OCI-M2 (cell line): ENCODE measurements around the gene MARVELD3.

ENCODE experiments used
- DNase-seq: peaks from one replicate; lab custom pipeline; 2025; ENCODE audit not compliant: unreplicated experiment; lab: John Stamatoyannopoulos, UW

The MARVELD3 gene

DNA sequence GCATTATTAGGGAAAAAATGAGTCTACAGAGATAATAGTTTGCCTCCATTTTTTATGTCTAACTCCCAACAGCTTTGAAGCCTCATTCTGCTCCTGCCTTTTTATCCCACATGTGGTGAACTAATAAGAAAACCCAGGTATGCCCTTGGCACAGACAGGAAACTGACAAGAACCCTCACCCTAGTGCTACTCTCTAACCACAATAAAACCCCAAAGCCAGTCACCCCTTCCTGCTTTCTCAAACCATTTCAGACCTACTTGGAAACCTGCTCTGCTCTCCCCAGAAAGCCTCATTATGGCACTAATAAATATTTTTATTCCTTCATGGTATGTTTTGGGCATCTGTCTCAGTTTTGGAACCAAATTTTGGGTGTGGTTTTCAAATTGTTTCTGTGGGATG, 3.9 kb upstream of the MARVELD3 start:
- no peak for DNase-seq

DNA sequence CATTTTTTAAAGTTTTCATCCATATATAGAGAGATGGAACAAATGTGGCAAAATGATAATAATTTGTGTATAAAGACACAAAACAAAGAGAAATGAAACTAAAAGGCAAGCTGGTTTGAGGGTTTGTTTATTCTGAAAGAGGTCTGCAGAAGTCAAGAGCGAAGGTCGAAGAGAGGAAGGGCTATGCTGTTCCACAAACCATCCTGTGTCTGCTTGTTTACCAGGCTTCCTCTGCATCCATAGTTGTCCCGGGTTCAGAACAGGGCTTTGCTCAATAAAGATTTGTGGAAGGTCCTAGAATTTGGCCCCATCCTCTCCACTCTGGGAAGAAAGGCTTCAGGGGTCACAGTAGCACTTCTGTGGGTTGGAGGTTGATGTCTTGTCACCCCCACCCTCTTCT, 2.4 kb upstream of the MARVELD3 start:
- no peak for DNase-seq

DNA sequence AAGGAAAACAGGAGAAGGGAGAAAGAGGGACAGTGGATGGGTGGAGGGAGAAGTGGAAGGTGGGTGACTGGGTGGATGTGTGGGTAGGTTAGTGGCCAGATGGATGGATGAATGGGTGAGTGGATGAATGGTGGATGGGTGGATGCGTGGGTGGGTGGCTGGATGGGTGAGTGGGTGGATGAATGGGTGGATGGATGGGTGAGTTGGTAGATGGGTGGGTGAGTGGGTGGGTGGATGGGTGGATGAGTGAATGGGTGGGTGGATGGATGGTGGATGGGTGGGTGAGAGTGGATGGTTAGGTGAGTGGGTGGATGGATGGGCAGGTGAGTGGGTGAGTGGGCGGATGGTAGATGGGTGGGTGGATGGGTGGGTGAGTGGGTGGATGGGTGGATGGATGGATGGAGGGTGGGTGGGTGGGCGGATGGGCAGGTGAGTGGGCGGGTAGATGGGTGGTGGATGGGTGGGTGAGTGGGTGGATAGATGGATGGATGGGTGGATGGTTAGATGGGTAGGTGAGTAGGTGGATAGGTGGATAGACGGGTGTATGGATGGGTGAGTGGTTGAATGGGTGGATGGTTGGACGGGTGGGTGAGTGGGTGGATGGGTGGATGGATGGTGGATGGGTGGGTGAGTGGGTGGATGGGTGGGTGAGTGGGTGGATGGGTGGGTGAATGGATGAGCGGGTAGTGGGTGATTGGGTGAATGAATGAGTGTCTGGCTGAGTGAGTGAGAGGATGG, 702 bp upstream of the MARVELD3 start:
- no peak for DNase-seq

DNA sequence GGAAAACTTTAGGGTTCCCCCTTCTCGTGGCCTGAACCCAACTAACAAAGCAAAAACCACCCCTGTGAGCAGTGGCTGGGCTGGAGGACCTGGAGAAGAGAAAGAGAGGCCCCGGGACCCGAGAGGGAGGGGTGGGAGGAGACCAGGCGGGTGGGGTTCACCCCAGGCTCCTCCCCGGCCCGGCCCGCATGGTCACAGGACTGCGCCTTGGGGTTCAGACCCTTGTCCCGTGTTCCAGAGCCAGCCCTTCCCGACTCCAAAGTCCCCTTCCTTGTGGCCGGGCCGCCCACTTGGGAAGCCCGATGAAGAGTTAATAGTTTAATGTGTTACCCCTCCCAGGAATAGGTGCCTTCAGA, 852 bp downstream of the MARVELD3 start:
- no peak for DNase-seq

DNA sequence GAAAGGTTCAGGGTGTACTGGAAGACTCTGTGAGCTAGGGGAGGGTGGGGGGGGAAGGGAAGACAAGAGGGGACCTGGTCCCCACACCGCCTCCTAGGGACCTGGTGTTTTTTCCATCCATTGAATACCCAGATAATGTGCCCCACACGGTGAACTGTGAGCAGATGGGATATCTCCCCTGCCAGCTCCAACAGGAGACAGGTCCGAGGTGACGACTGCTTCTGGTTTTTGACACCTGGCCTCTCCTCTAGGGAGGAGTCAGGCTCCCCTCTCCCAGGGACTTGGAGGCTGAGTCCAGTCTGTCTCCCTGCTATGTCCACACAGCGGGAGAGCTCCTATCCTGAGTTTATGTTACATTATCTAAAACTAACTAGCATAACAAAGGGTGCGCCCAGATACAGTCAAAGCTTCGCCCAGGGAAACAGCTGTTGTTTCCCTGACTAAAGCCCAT, 1.8 kb downstream of the MARVELD3 start:
- DNase-seq, result no peak

DNA sequence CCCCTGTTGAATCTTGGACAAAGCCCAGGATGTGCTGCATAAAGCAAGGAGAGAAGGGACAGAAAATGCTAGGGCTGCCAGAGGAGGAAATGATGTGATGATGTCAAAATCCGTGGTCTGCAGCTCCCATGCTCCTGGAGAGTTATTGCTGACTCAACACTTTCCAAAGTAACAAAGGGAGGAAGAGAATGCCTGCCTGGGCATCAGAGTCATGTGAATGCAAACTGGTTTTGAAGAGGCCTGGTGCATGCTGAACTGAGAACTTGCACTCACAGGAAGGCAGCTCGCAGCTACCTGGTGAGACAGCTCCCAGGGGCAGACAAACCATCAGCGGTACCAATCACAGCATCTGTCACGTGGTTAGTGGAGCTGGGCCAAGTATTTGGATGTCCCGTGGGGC, 2.8 kb downstream of the MARVELD3 start:
- no peak for DNase-seq

DNA sequence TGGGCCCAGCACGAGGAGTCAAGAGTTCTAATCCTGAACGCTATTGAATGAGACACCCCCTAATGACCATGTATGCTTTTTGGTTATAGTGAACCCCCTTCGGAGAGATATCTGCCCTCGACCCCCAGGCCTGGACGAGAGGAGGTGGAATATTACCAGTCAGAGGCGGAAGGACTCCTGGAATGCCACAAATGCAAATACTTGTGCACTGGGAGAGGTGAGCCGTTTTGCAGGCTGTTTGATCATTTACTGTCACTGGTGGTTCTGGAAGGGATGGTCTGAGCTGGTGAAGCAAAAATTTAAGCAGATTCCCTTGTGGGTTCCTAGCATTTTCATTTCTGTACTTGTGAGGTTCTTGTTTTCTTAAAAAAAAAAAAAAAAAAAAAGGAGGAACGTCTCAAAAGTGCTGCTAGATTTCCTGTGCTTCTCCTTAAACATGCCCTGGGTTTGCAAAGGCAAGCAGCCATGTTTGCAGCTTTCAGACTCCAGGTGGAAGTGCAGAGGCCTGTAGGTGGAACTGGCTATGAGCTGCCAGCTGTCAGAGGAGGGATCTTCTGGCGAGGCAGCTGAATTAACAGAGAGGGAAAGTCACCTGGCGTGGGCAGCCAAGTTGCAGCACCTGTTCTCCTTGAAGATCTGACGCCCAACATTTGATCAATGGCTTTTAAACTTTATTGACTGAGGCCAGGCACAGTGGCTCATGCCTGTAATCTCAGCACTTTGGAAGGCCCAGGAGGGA, 3.5 kb downstream of the MARVELD3 start:
- no peak for DNase-seq

DNA sequence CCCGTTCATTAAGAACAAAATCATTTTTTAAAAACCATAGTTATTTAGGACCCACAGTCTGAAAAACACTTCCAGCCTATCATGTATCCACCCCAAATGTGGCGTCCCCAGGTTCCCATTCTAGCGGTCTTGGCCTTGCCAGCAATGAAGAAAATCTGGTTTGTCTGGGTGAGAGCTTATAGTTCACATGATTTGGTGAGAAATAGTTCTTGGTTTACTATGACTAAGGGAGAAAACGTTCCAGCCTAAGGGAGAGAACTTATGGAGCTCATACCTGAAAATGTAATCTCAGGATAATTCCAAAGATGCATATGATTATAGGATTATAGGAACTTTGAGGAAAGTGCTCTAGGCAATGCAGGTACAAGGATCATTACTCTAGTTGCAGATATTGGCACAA, 4.8 kb downstream of the MARVELD3 start:
- DNase-seq, result no peak

DNA sequence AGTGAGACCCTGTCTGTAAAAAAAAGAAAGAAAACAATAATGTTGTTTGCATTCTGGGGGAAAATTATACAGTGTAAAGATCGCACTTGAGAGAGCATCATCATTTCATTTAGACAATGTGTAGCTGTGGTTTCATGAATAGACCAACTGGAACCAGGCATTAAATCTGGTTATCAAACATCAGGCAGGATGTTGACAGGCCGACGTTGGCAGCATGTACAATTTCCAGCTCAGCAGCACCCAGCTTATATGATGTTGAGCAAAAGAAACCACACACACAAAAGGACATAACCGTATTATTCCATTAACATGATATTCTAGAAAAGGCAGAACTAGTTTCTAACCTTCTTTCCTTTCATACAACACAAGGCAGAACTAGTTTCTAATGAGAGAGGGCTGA, 5.8 kb downstream of the MARVELD3 start:
- DNase-seq, result no peak

DNA sequence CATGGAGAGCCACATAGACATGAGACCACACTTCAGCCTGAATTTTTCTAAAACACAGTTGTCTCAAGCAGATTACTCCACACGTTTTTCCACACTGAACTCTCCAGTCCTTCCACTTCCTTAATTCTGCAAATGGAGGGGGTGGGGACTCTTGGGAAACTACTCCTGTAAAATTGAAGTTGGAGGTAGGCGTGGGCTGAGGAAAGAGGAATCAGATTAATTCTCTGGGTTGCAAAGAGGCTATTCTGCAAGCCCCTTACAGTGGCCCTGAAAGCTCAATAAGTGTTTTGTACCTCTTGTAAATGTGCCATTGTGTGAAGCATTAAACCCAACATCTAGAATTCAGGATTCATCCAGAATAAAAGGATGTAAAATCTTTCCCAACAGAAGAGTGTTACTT, 9.6 kb downstream of the MARVELD3 start:
- no peak for DNase-seq

DNA sequence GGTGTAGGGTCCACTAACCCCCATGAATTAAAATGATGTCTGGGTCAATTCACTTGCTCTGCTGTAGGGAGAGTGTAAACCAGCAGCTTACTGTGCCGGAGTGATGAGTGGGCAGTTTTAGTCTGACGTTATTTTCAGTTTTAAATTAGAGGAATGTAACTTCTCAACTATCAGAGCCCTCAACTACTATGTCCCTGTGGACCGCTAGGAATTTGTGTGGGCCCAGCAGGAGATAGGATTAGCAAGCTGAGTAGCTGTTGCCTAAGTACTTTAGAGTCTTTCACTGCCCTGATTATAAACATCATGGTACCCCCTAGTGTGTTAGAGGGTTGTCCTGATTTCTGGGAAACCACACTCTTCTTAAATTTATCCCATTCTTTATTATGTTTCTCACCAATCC, 11.4 kb downstream of the MARVELD3 start:
- DNase-seq, result no peak

DNA sequence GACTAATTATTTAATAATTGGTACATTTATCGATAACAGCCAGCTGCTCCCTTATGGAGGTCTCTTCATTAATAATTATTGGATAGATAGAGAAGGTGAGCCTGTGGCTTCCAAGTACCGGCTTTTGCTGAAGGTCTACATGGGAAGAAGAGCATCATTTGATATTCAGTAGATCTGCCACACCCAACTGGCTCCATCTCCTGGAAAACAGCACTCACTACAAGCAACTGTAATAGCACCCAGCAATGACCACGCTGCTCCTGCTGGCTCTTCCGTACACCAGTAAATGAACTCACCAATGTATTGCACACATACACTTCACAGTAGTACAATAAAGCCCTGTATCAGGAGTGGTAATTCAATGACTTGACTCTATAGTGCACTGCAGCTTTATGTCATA, 19.5 kb downstream of the MARVELD3 start:
- no peak for DNase-seq

DNA sequence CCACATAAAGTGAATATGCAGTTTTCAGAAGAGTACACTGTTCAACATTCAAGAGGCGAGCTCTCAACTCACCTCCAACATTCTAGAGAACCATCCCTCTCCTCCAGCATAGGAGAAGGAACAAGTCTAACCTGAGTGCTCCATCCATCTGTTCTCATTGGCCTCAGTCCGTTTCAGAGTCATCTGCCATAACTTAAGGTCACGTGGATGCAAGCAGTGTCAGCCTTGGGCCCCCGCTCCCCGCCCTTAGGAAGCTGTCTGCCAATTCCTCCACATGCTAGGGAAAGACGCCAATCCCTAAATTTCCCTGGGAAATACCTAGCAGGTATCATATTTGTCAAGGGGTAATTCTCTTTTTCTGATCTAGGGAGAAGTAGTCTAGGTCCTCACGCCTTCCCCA, 21.4 kb downstream of the MARVELD3 start:
- no peak for DNase-seq

DNA sequence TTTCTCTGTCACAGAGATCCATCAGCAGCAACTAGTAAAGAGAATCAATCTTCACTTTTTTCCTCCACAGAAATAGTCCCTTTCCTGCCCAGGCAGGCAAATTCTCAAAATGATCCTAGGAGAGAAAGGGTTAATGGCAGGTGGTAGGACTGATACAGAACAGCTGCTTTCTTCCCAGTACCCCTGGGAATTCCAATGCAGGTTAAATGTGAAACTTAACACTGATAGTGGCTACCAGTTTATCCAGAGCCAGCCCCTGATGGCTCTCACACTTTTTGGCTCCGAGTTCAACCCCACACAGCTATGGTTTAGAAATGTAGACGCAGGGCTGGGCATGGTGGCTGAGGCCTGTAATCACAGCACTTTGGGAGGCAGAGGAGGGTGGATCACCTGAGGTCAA, 22.2 kb downstream of the MARVELD3 start:
- no peak for DNase-seq

DNA sequence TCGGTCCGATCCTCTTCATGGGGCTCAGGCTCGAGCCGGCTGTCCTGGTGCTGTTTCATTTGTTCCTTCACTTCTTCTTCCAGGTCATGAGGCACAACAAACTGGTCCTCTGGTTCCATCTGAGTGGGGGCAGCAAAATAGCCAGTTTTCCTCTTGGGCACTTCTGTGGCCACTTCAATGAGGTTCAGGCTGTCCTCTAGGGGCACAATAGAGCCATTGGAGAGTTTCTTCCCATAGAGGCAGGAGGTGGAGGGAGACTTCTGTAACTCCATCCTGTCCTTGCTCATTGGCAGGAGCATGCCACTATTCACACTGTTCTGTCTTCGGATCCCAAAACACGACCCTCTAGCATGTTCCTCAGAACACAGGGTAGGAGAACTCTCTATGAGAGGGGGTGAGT, 22.9 kb downstream of the MARVELD3 start:
- DNase-seq, result no peak

DNA sequence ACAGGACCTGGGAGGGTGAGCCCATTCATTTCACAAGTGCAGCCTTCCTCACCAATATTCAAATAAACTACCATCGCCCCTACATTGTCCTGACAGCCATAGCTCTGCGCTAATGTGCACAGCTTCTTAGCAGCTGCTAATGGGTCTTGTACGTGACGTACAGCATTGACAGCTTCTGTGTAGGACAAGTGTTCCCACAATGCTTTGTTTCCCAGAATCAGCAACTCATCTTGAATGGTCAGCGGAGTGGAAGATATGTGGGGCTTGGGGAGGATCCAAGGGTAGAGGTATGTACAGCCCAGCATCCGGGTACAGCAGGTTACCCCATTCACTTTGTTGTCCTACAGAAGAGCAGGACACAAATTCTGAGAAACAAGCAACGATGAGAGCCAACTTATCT, 23.7 kb downstream of the MARVELD3 start:
- no peak for DNase-seq

DNA sequence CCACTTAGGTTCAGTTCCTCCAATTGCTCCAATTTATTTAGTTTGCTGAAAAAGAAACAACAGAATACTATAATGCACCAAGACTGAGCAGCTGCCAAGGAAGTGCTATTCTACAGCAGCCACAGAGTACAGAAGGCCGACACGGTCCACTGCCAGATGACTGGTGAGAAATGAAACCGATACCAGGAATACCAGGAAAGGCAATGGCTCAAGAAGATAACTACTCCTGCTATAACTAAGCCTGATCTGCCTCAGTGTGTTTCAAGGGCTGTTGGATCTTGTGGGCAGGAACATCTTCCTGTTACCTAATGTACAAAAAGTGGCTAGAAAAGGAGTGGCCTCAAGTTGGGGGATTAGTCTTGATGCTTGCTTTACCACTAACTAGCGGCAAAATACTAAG, 32.8 kb downstream of the MARVELD3 start:
- no peak for DNase-seq

DNA sequence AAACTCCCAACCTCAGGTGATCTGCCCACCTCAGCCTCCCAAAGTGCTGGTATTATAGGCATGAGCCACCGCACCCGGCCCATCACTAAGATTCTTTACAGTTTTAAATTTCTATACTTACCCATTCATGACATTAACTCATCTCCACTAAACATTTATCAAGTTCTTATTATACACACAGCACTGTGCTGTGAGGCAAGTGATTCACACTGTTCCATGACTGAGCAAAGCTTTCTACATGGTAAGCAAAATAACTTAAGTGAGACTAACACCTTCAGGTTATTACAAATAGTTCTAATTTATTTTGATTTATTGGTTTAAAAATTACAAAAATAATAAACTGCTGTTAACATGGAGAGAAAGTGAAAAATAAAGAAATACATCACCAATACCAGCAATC, 33.5 kb downstream of the MARVELD3 start:
- no peak for DNase-seq

DNA sequence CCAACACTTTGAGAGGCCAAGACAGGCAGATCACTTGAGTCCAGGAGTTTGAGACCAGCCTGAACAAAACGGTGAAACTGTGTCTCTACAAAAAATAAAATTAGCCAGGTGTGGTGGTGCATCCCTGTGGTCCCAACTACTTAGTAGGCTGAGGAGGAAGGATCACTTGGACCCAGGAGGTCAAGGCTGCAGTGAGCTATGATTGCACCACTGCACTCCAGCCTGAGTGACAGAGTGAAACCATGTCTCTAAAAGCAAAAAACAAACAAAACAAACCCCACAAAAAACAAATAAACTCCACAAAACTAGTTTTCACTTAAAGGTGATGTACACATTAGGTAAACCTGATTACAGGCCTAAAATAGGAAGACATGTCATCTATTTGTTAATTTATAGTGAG, 40.3 kb downstream of the MARVELD3 start:
- DNase-seq, result no peak

DNA sequence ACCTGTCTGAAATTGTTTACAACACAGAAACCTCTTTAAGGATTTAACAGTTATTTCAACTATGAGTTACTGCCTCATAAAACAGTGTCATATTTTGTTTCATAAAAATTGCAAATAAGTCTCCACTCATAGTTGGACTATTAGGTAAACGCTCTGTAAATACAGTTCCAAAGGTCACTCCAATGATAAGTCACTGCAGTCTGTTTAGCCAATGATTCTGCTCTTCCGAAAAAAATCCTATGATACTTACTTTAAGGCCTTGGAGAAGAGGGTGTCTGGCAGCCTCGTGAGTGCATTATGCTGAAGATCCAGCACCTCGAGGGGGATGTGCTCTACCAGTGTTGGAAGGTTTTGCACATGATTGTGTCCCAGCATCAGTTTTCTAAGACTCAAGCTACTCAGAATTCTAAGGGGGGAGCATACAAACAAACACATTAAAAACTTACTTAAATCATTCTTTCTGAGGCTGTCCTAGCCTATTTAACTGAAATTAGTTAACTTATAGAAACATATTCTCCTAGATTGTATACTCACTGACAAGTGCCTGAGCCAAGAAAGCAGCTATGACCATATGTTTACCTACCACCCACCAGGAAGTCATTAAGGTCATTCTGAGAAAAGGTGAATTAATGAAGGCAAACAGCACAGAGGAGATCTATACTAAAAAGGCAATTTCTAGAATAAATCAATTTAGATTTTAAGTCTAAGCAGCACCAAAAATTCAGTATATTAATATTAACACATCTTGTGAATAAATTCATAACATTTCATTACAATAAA, 41.1 kb downstream of the MARVELD3 start:
- DNase-seq, result no peak

DNA sequence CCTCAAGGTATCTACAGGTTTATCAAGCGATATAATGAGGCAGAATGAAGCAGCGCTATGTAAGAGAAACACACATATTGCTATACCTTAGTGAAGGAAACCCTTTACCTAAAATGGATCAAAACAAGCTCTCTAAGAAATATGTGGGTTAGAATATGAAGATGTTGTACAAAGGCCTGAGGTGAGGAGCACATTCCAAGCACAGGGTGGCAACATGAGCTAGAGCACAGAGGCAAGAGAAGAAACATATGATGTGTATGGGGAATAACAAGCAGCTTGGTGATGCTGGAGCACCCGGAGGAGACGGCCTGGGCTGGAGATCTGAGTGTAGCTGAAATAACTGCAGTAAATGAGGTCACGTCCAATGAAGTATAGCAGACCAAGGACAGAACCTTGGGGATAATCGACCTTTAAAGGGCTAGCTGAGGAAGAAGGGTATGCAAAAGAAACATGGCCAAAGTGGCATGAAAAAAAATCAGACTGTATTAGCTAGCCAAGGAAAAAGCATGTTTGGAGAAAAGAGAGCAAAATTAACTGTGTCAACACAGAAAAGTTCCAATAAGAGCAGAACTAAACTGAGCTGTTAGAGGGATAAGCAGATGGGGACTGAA, 44.0 kb downstream of the MARVELD3 start:
- DNase-seq, result no peak

DNA sequence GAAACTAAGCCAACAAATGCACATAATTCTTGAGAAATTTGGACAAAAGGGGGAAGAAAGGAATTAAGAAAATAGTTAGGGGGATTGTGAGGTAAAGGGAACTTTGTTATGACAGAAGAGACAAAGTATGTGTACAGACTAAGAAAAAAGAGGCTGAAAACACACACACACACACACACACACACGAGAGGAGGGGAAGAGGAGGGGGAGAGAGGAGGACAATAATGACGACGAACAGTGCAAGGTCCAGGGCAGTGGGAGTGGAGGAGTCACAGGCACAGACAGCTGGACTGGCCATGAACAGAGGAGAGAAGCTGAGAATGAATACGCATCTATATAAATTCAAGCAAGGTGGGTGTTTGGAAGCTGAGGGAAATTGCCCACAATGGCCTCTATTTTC, 44.6 kb downstream of the MARVELD3 start:
- DNase-seq, result no peak
